HCT116 (cell line): ENCODE measurements around the gene SDC1. TPM values are rescaled to one million over a fixed set of nuclear protein-coding genes. Genes with fewer than 3 reads are reported as not detected.

ENCODE experiments used
- ATAC-seq: fragments of 200-7000 bp; cut with Tn5 transposase; 2 replicates; pipeline ENCODE4 v1.9.1; 2020; ENCODE audit warnings: mild to moderate bottlenecking, moderate library complexity
- BruUV-seq: library from RNA; stranded (reverse); fragments of 400-500 nt; replicated peaks from 2 replicates; lab custom pipeline; 2021; lab: Mats Ljungman, UMichigan
- CTCF ChIA-PET: fragments of 300-600 bp; sonication (Branson Sonifier 250); formaldehyde crosslinking; loops from one replicate; lab custom pipeline; 2021; ENCODE audit warnings: antibody characterized with exemption; lab: Charles Lee
- POLR2A ChIA-PET: fragments of 300-600, 350-600 bp; sonication (Branson Sonifier 250); formaldehyde crosslinking; loops from one replicate; lab custom pipeline; 2021; ENCODE audit warnings: antibody characterized with exemption; lab: Charles Lee
- RAD21 ChIA-PET, 2 experiments: fragments of 300-600 bp; sonication (Branson Sonifier 250); formaldehyde crosslinking; loops; one replicate each; lab custom pipeline; 2023; ENCODE audit warnings: low total read pairs in 2 of 2; ENCODE audit not compliant: uncharacterized antibody in 2 of 2, unreplicated experiment in 2 of 2, low non-redundant PET in 1 of 2; lab: Charles Lee
- DNase-seq: peaks from one replicate; pipeline ENCODE4 v3.0.0-alpha.2; 2010; ENCODE audit warnings: low read depth, low spot score
- H2AFZ ChIP-seq: fragments of 200-600 bp; shearing (Covaris generic), sonication (generic); 2 replicates; pipeline ENCODE4 v1.6.1; 2017; ENCODE audit warnings: low read depth, mixed run types, mixed read lengths, antibody characterized with exemption, low read length; ENCODE audit not compliant: poor library complexity, severe bottlenecking
- H3K27ac ChIP-seq: 2 replicates; pipeline ENCODE4 v1.5.1; 2012; ENCODE audit warnings: low read depth, low read length
- H3K27me3 ChIP-seq: fragments of 200-600 bp; sonication (generic); 2 replicates; pipeline ENCODE4 v1.6.1; 2016; ENCODE audit warnings: mixed run types, low read length, mixed read lengths; ENCODE audit not compliant: insufficient read depth
- H3K36me3 ChIP-seq, 2 experiments: fragments of 200-500 bp in 1 of 2; fragments of 200-600 bp in 1 of 2; sonication (Bioruptor generic) in 1 of 2; sonication (generic) in 1 of 2; 2 replicates each; pipeline versions ENCODE4 v1.5.1 to v1.6.1; 2014 to 2016; ENCODE audit warnings: low read length in 2 of 2, inconsistent platforms in 1 of 2, mixed read lengths in 1 of 2, mixed run types in 1 of 2; ENCODE audit not compliant: insufficient read depth in 2 of 2, control insufficient read depth in 1 of 2
- H3K4me1 ChIP-seq, 2 experiments: fragments of 200-600 bp in 1 of 2; sonication (generic) in 1 of 2; 2 replicates each; pipeline versions ENCODE4 v1.5.1 to v1.6.1; 2012 to 2017; ENCODE audit warnings: low read length in 2 of 2, inconsistent platforms in 1 of 2, mild to moderate bottlenecking in 1 of 2, mixed read lengths in 1 of 2, mixed run types in 1 of 2, moderate library complexity in 1 of 2; ENCODE audit not compliant: insufficient read depth in 2 of 2, control insufficient read depth in 1 of 2
- H3K4me2 ChIP-seq: fragments of 200-600 bp; sonication (generic); 2 replicates; pipeline ENCODE4 v1.6.1; 2017; ENCODE audit warnings: mixed run types, low read length, mixed read lengths
- H3K4me3 ChIP-seq, 2 experiments: fragments of 200-600 bp in 1 of 2; sonication (generic) in 1 of 2; replicated peaks in 1 of 2; 2 replicates each; pipeline ENCODE4 v1.5.1; 2011 to 2016; ENCODE audit warnings: low read length in 2 of 2, control low read depth in 1 of 2, low read depth in 1 of 2, mild to moderate bottlenecking in 1 of 2, mixed read lengths in 1 of 2, mixed run types in 1 of 2
- H3K79me2 ChIP-seq: fragments of 200-600 bp; sonication (generic); 2 replicates; pipeline ENCODE4 v1.6.1; 2017; ENCODE audit warnings: mild to moderate bottlenecking, mixed run types, low read length, moderate library complexity, mixed read lengths; ENCODE audit not compliant: insufficient read depth
- H3K9ac ChIP-seq: fragments of 200-600 bp; sonication (generic); 2 replicates; pipeline ENCODE4 v1.6.1; 2016; ENCODE audit warnings: low read length, mixed read lengths
- H3K9me2 ChIP-seq: fragments of 200-600 bp; sonication (generic), shearing (Covaris generic); 2 replicates; pipeline ENCODE4 v1.6.1; 2017; ENCODE audit warnings: mixed run types, mild to moderate bottlenecking, moderate library complexity; ENCODE audit not compliant: insufficient read depth
- H3K9me3 ChIP-seq, 2 experiments: fragments of 200-500 bp in 1 of 2; fragments of 200-600 bp in 1 of 2; sonication (Bioruptor generic) in 1 of 2; sonication (generic) in 1 of 2; 2 replicates each; pipeline ENCODE4 v1.6.1; 2014 to 2017; ENCODE audit warnings: low read length in 2 of 2, mixed read lengths in 2 of 2, inconsistent platforms in 1 of 2, low read depth in 1 of 2, mild to moderate bottlenecking in 1 of 2, mixed run types in 1 of 2, moderate library complexity in 1 of 2; ENCODE audit not compliant: control insufficient read depth in 1 of 2, insufficient read depth in 1 of 2
- H4K20me1 ChIP-seq: fragments of 200-600 bp; sonication (generic), shearing (Covaris generic); 2 replicates; pipeline ENCODE4 v1.6.1; 2017; ENCODE audit warnings: mixed run types, mild to moderate bottlenecking, moderate library complexity; ENCODE audit not compliant: insufficient read depth
- ATF3 ChIP-seq: IDR thresholded peaks from 2 replicates; pipeline ENCODE4 v1.6.1; 2012
- CEBPB ChIP-seq: IDR thresholded peaks from 2 replicates; pipeline ENCODE4 v1.6.1; 2012; ENCODE audit warnings: low read depth
- CTCF ChIP-seq, 3 experiments: fragments of 200-600 bp in 1 of 3; sonication (generic) in 1 of 3; IDR thresholded peaks in 2 of 3; conservative IDR thresholded peaks in 1 of 3; 2 replicates each; pipeline ENCODE4 v1.5.1; 2012 to 2017; ENCODE audit warnings: low read depth in 2 of 3, low read length in 2 of 3, antibody characterized with exemption in 1 of 3, borderline replicate concordance in 1 of 3, control low read depth in 1 of 3, mild to moderate bottlenecking in 1 of 3, mixed read lengths in 1 of 3, mixed run types in 1 of 3, moderate library complexity in 1 of 3; ENCODE audit not compliant: insufficient read depth in 1 of 3
- EGR1 ChIP-seq: IDR thresholded peaks from 2 replicates; pipeline ENCODE4 v1.6.1; 2012; ENCODE audit warnings: low read depth
- JUND ChIP-seq: IDR thresholded peaks from 2 replicates; pipeline ENCODE4 v1.6.1; 2012
- POLR2A ChIP-seq: IDR thresholded peaks from 2 replicates; pipeline ENCODE4 v1.7.0; 2011; ENCODE audit warnings: borderline replicate concordance; ENCODE audit not compliant: insufficient read depth, insufficient read length; ENCODE audit errors: extremely low read depth
- REST ChIP-seq: IDR thresholded peaks from 2 replicates; pipeline ENCODE4 v1.6.1; 2012; ENCODE audit warnings: low read depth
- SIN3A ChIP-seq: IDR thresholded peaks from 2 replicates; pipeline ENCODE4 v1.6.1; 2012; ENCODE audit warnings: low read depth
- SP1 ChIP-seq: IDR thresholded peaks from 2 replicates; pipeline ENCODE4 v1.6.1; 2012; ENCODE audit warnings: low read depth
- TCF7L2 ChIP-seq: IDR thresholded peaks from 2 replicates; pipeline ENCODE4 v1.7.0; 2011; ENCODE audit warnings: borderline replicate concordance, inconsistent platforms; ENCODE audit not compliant: insufficient read depth, insufficient read length; ENCODE audit errors: extremely low read depth
- YY1 ChIP-seq: IDR thresholded peaks from 2 replicates; pipeline ENCODE4 v1.6.1; 2011; ENCODE audit warnings: low read length, low read depth, moderate library complexity, mild to moderate bottlenecking; ENCODE audit not compliant: insufficient replicate concordance; ENCODE audit errors: extremely low read depth
- intact Hi-C: fragments of 100-400 bp; cut with micrococcal nuclease; formaldehyde crosslinking; loops from 2 replicates; pipeline ENCODE4 v1.10.0; 2022
- total RNA-seq: library from RNA; stranded (reverse); gene quantifications from one replicate; pipeline ENCODE4 v1.2.1, GENCODE V29; 2021; ENCODE audit not compliant: unreplicated experiment

The SDC1 gene
- total RNA-seq, 1 experiment from 2014 or later: 32.0 TPM

- no peaks in the 10 kb centered on the region for H3K4me1 ChIP-seq
Observed at GRCh38 chr2:20196053-20196656, 28.8 kb downstream of the SDC1 start.

More at GRCh38 chr2:20196053-20196656, 28.8 kb downstream of the SDC1 start:
- intact Hi-C loops: no loop called here
- Histone ChIP-seq H3K4me2 (no peak overlapping the region), H3K9me3 (no peaks in the 10 kb centered on the region), H3K9ac (no peak overlapping the region), H3K27ac (no peak overlapping the region), H3K27me3 (no peaks in the 10 kb centered on the region), H3K4me3 (no peak overlapping the region), H3K79me2 (no peaks in the 10 kb centered on the region), H3K36me3 (no peaks in the 10 kb centered on the region), H3K9me2 (no peaks in the 10 kb centered on the region), H2AFZ (no peak overlapping the region), H4K20me1 (no peaks in the 10 kb centered on the region)
- ATAC-seq (no peak), DNase-seq (no peak)
- TF ChIP-seq CTCF (IDR thresholded peaks at IDR 0.05 in 2 of 3, conservative IDR thresholded peaks at IDR 0.05 in 1 of 3; ENCODE audit: borderline replicate concordance in 1 of 3, insufficient read depth in 1 of 3, low read depth in 2 of 3, low read length in 2 of 3): no peak
- TF ChIP-seq TCF7L2: no peak
- TF ChIP-seq SP1: no peak
- no peak for TF ChIP-seq SIN3A
- TF ChIP-seq POLR2A: no peak
- TF ChIP-seq JUND: no peak
- TF ChIP-seq REST: no peak
- TF ChIP-seq YY1: no peak
- TF ChIP-seq ATF3: no peak
- no peak for TF ChIP-seq EGR1
- TF ChIP-seq CEBPB: no peak
- RAD21 ChIA-PET: no interaction called here
- POLR2A ChIA-PET: no interaction called here
- BruUV-seq: no TSS peak
- CTCF ChIA-PET: no interaction called here
